PC-9 (cell line): Measurements from ENCODE around the gene COX8A.

ENCODE experiments used
- CTCF ChIP-seq: fragments of 200-600 bp; sonication (generic); conservative IDR thresholded peaks from 2 replicates; pipeline ENCODE4 v1.6.1; 2017; ENCODE audit warnings: mixed run types, antibody characterized with exemption, mild to moderate bottlenecking, moderate library complexity
- EZH2 ChIP-seq: fragments of 200-600 bp; sonication (generic); IDR thresholded peaks from 2 replicates; pipeline ENCODE4 v1.8.0; 2017; ENCODE audit warnings: antibody characterized with exemption, low read depth

- TF ChIP-seq CTCF (no peak), EZH2 (no peak)
Observed at GRCh38 chr11:63938479-63939396, 35.7 kb upstream of the COX8A start, which contains the start of gene NAA40.
